Right forelimb (tissue), 1 donor: Measurements from ENCODE around the gene ZNF212.

ENCODE experiments used
- DNase-seq: peaks from one replicate; pipeline ENCODE4 v3.0.0-alpha.2; 2018

Gene ZNF212

DNA sequence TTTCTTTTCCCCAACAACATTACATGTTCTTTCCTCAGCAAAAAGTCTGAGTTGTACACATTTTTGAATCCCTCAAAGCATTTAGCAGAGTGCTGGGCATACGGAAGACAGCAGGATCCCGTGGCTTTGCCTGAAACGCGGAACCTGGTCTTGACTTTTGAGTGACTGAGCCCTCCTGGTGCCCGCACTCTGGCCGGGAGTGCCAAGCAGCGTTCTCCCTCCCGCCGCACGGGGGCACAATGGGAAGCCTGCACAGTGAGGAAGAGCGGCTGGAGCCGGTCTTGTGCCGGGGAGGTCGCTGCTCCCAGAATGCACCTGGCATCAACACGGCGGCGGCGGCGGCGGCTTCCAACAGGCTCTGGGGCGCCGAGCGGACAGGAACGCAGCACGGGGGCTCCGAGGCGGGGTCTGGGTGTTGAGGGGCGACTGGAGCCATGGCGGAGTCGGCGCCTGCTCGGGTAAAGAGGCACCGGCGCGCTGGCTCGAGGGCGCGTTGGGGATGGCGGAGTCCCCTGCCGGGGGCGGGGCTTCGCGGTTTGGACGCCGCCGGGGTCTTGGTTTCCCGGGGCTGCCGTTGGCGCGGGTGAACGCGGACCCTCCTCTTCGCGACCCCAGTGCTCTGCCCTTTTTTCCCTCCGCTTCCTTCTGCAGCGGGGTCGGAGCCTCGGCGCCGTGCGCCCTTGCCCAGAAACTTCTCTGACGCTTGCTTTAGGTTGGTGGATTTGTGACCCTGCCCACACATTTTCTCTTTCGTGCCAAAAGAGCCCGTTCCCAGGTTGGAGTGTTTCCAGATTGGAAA, at the start of gene ZNF212:
ZNF212 (plus strand) TSS at position 307 of the 799 bp plus-strand sequence; CDS start at position 435, 128 bp downstream.
- peak; percentile 91 for DNase-seq

DNA sequence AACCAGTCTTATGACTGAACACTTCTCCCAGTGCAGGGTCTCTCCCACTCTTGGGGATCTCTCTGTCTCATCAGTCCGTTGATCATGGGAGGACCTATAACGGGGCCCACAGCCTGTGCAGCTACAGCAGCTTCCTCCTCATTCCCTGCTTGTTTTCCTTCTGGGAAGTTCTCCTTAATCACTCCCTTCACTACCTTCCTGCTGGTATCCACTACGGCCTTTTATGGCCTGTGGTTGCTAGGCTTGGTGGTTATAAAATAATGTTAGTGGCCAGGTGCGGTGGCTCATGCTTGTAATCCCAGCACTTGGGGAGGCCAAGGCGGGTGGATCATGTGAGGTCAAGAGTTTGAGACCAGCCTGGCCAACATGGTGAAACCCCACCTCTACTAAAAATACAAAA, 47.6 kb upstream of the ZNF212 start:
- no peak for DNase-seq

DNA sequence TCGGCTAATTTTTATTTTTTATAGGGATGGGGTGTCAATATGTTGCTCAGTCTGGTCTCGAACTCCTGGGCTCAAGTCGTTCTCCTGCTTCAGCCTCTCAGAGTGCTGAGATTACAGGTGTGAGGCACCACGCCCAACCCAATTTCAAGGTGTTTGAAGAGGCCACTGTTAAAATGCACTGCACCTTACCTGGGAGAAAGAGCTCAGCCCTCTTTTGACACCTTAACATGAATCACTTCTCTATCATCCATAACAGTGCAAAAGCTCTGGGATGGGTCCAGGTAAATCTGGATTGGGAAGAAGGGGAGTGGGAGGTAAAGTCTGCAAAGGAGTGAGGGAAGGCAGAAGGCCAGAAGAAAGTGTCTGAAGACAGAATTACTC, 44.7 kb upstream of the ZNF212 start:
- no peak for DNase-seq

DNA sequence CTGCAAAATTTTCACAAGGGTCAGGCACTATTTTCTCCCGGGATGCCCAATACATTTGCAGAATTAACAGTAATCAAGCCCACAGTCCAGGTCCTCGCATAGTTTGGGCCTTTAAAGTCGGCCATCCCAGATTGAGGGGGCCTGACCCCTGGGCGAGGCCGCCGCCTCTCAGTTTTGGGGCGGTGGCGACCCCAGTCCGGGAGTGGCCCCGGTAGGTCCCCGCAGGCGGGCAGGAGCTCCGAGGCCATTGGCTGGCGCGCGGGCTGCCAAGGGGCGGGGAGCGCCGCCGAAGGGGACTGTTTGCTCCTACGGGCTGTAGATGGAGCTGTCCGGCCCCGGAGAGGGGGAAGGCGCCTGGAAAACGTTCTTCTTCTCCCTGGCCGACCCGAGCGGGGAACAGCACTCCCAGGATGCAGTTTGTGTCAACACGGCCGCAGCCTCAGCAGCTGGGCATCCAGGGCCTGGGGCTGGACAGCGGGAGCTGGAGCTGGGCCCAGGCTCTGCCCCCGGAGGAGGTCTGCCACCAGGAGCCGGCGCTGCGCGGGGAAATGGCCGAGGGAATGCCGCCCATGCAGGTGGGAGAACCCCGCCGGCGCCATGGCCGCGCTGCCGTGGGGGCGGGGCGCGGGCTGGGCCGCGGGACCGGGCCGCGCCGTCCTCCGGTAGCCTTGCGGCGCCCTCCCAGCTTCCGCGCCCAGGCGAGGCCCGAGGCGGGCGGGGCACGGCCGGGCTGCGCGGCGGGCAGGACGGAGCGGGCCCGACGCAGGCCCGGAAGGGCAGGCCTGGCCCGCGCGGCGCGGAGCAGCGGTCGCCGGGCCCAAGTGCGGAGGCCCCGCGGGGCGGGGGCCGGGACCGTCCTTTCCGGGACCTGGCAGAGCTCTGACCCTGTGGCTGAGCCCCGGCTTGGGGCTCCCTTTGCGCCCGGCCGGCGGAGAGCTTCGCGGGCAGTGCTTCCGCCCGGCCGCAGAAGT, 44.0 kb upstream of the ZNF212 start, which contains the start of gene ZNF282:
ZNF282 (plus strand) TSS at position 367 of the 971 bp plus-strand sequence; CDS start at position 411, 44 bp downstream.
- peak; percentile 92 for DNase-seq

DNA sequence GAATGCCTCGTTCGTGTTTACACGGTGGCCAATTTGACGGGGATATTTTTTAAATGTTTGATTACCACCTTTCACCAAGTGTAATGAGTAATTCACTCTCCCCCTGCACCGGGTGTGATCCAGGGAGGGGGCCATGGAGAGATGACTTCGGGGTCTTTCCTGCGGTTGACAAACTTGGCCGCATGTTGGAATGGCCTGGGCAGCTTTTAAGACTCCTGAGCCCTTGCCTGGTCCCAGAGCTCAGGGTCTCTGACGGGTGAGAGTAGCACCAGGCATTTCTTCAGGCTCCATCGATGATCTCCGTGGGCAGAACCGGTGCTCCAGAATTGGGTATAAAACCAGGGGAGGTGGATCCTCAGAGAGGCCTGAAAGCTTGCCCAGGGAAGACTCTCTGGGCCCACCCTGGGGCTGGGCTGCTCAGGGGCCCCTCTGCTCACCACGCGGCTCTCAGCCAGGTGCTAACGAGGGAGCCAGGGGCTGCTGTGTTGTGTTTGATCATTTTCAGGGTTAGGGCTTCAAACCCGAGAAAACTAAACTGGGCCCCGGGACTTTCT, 43.2 kb upstream of the ZNF212 start:
- DNase-seq, result peak; percentile 50

DNA sequence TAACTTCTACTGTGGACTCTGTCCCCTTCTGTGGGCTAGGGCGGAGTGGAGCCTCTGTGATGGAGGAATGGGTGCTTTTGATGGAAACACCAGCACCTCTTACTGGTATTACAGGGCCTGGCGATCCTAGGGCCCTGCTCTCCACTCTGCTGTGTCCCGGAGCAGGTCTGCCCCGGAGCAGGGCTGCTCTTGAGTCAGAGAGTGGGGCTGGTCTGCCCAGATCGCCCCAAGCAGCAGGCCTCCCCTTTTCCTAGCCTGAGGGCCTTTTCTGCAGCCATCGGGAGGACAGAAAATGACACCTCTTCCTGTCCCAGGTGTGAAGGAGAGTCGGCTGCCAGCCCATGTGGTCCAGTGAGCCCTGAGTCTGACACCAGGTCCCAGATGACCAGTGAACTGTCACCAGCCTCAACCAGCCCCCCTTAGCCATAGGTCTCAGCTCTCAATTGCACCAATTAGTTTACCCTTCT, 42.7 kb upstream of the ZNF212 start:
- DNase-seq, result no peak

DNA sequence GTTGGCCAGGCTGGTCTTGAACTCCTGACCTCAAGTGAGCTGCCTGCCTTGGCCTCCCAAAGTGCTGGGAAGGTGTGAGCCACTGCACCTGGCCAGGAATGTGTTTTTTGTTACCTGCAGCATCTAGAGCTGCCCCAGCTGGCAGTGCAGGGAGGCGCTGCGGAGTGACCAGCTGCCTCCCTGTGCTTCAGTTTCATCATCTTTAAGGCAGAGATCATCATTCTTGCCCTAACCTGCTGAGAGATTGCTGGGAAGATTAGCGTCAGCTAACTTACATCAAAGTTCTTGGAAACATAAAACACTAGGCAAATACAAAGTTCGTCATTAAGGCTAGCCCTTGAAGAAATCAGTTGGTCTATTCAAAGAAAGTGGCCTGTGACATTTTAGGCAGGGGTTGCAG, 41.8 kb upstream of the ZNF212 start:
- no peak for DNase-seq

DNA sequence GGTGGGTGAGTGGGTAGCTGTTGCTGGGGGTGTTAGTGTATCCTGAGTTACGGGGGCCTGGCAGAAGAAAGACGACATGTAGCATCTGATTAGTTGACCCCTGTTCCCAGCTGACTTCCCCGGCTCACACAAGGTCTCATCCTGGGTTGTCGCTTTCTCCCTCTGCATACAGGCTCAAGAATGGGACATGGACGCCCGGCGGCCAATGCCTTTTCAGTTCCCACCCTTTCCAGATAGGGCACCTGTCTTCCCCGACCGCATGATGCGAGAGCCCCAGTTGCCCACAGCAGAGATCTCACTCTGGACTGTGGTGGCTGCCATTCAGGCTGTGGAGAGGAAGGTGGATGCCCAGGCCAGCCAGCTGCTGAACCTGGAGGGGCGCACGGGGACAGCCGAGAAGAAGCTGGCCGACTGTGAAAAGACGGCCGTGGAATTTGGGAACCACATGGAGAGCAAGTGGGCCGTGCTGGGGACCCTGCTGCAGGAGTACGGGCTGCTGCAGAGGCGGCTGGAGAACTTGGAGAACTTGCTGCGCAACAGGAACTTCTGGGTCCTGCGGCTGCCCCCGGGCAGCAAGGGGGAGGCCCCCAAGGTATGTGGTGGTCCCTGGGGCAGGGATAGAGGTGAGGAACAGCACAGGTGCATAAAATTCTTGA, 41.2 kb upstream of the ZNF212 start:
- DNase-seq, result no peak

DNA sequence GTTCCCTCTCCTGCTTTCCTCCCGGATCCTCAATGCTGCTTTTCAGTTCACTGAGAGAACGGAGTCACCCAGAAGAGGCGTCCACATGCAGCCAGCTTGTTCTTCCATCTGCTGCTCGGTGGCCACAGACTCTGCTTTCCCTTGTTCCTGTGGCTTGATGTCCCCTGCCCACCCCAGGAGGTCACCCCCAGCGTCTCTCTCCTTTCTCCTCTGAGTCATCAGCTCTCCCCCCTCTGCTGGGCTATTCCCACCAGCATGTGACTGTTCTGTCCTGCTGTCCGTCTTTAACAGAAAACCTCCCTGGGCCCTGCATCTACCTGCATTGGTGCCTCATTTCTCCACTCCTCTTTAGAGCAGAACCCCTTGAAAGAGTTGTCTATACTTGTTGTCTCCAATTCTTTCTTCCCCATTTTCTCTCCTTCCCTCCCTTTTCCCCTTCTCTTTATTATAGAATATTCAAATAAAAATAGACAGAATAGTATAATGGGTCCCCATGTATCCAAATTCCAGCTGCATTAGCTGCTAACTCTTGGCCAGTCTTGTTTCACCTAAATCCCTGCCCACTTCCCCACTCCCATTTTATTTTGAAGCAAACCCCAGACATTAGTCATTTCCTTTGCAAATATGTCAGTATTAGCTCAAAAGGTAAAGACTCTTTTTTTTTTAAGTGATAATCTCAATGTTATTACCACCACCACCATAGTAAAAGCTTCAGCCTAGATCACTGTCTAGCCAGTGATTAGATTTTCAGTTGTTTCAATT, 40.0 kb upstream of the ZNF212 start:
- no peak for DNase-seq

DNA sequence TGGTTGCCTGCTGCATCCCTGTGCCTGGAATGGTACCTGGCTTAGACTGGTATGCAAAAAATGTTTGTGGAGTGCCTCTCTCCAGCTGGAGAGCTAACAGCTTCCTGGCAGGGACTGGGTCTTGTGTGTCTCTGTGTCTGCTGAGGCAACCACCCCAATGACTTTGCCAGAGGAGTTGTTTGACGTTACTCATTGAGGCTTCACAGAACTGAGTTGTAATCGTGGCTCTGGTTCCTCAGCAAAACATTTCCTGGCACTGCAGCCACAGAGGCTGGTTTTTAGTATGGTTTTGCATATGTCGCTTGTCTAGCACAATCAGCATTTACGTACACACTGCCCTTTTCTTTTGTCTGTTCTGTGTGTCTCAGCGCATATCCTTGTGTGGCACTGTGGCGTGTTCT, 36.6 kb upstream of the ZNF212 start:
- DNase-seq, result no peak

DNA sequence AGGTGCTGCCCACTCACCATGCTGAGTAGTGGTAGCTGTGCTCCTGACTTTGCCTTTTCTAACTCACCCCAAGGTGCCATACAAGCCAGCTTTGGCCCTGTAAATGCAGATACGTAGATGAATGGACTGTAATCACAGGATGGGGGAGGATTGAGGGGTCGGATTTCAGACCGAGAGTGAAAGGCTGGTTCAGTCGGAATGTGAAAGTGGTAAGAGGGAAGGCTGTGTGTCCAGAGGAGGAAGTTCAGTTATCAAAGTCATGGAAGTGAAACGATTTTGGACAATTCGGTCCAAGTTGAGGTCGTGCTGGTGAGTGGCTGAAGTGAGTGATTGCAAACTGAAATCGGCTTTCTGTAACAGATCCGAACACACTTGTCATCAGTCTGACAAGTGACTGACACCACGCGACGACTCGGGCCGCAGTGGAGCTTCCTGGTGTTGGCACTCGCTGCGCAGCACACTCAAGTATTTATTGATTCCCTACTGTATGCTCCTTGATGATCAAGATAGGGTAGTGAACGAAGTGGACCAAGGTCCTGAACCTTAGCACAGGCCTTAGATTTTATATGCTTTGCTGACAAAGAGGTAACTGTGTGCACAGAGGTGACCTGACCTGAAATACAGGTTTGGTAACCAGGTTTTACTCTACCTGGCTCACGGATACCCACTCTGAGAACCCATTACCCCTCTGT, 33.6 kb upstream of the ZNF212 start:
- no peak for DNase-seq

DNA sequence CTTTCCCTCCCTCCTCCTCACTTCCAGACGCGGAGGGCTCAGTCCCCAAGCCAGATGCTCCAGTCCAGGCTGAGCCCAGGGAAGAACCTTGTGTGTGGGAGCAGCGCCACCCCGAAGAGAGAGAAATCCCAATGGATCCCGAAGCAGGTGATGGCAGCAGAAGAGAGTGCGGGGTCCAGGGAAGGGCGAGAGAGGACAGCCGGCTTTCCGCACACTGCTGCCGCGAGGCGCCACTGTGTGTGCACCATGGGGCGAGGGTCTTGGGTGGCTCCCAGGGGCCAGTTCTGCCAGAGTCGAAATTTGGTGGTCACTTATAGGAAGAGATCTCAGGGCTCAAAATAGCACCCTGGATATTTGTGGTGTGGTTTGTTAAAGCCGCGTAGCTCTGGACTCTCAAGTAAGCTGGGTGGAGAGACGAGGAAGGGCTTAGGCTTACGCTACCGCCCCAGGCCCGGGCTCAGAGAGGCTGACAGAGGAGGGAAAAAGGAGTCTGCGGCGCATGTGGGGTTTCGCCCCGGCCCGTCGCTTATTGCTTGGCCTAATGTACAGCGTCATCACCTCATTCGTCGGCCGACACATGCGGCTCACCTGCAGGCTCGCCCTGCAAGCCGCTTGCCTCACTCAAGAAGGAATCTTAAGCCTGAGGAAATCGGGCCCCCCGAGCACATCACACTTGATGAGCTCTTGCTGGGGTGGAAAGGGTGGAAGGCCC, 32.0 kb upstream of the ZNF212 start:
- DNase-seq, result no peak

DNA sequence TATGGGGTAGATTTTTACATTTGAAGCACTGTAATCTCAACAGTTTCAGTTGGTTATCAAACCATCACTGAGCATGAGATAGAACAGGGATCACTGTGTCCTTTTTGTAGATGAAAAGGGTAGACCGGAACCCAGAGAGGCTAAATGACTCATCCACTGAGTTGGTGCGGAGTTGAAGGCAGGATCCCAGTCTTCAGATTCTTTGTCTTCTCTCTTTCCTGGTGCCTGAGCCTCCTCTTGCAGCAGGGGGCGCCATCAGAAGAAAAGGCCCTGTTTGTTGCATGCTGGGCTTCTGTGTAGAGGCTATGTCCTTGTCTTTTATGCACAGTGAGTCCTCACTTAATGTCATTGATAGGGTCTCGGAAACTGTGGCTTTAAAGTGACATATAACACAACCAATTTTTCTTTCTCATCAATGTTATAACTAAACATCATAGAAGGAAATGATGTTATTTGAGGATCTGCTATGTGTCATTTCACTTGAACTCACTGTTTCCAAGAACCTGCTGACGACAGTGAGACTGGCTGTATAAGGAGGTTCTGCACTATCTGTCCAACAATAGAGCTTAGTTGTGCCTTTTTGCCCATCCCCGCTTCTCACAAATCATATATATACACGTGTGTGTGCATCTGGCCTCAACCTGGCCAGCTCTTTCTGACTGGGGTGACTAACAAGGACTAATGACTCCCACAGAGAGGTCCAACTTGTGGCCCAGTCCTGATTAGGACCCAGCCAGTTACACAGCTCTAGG, 29.8 kb upstream of the ZNF212 start:
- no peak for DNase-seq

DNA sequence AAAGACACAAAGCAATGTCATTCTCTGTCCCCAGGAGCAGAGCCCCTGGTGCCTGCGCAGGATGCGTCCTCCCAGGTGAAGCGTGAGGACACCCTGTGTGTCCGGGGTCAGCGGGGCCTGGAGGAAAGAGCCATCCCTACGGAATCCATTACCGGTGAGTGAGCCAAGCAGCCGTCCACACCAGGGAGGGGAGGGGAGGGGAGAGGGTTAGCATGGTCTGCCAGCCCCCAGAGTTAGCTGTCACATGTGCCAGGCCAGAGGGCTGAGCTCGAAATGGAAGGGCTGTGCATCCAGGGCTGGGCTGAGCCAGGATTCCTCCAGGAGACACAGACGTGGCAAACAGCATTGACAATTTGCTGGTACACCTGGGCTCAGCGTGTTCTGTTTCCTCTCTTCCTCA, 28.9 kb upstream of the ZNF212 start:
- DNase-seq, result no peak

DNA sequence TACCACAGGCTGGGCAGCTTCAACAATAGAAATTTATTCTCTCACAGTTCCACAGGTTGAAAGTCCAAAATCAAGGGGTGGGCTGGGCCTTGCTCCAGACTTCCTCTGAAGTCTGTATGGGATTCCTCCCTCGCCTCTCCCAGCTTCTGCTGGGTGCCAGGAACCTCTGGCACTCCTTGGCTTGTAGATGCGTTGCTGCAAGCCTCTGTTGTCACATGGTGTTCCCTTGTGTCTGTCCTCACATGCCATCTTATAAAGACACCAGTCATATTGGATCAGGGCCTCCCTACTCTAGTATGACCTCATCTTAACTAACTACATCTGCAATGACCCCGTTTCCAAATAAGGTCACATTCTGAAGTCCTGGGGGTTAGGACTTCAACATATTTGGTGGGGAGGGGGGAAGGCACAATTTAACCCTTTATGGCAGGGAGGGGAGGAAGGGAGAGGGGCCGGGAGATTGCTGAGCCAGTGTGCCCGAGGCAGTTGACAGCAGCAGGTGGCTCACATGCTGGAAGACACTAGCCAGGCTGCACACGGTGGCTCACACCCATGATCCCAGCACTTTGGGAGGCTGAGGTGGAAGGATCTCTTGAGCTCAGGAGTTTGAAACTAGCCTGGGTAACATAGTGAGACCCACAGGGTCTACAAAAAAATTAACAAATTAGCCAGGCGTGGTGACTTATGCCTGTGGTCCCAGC, 25.3 kb upstream of the ZNF212 start:
- DNase-seq, result no peak

DNA sequence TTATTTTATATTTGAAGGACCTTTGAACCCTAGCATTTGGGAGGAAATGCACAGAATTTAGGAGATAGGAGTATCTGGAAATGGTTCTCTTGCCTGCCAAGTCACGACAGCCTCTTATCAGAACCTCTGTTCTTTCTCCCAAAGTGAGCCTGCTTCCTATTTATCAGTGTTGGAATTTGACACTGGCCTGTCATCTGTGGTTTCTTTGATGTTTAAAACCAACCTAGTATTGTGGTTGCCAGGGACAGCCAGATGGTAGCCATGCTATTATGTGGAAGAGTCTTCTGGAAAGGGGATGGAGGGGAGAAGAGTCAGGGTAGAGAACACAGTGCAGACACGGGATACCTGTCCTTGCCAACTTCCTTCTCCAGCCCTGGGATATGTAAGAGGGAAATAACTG, 23.0 kb upstream of the ZNF212 start:
- no peak for DNase-seq

DNA sequence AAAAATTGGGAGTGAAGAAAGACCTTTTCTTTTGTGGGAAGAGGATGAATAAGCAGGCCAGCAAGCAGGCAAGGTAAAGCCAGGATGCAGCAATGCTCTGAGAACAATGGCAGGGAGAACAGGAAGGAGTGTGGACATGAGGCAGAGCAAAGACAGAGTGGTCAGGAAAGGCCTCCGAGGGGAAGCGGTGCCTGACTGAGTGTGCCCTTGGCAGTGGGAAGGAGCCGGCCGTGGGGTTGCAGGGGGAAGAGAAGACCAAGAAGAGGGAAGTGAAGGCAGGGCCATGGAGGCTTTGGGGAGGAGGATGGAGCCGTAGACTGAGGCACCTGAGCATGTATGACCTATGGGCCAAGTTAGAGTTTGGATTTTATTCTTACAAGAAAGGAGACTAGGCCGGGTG, 21.9 kb upstream of the ZNF212 start:
- DNase-seq, result no peak

DNA sequence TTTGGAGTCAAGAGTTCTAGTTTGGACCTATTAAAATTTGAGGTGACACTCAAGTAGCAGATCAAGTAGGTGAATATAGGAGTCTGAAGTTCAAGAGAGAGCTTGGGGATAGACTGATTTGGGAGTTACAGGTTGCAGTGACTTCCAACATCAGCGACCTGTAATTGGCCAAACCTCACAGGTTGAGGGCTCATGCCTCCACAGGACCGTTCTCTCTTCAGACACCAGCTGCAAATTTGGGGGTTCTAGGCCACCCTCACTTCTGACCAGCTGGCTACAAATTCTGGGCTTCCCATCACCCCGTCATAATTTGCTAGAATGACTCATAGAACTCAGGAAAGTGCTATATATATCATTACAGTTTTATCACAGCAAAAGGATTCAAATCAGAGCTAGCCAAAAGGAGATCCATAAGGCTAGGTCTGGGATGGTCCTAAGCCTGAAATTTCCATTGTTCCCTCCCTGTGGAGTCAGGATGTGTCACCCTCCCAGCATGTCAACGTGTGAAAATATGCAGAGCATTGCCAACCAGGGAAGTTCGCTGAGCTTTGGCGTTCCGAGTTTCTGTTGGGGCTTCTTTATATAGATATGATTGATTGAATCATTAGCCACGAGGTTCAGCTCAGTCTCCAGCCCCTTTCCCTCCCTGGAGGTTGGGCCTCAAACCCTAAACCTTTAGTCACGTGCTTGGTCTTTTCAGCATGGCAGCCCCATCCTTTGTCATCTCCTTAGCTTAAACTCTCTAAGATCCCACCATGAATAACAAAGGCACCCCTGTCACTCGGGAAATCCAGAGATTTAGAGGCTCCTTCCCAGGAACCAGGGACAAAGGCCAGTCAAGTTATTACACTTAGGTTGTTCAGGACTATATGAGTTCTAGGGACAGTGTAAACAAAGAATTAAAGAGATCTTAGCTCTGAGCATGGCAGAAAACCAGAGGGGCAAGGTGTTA, 20.7 kb upstream of the ZNF212 start:
- DNase-seq, result no peak
